H9 (cell line): ENCODE measurements around the gene GAL3ST3. TPM values are rescaled to one million over a fixed set of nuclear protein-coding genes. Genes with fewer than 3 reads are reported as not detected.

Source experiments
- DNase-seq: peaks from one replicate; pipeline ENCODE4 v3.0.0-alpha.2; 2017
- H2AFZ ChIP-seq: one replicate; pipeline ENCODE4 v1.6.1; 2013; ENCODE audit warnings: mild to moderate bottlenecking, low read length, control low read depth, moderate library complexity
- H2AK5ac ChIP-seq: 2 replicates; pipeline ENCODE4 v1.6.1; 2013; ENCODE audit warnings: low read length, control low read depth, mixed read lengths; ENCODE audit not compliant: insufficient read length
- H2BK120ac ChIP-seq: one replicate; pipeline ENCODE4 v1.6.1; 2013; ENCODE audit warnings: low read depth, mild to moderate bottlenecking, low read length, control low read depth, inconsistent platforms; ENCODE audit not compliant: poor library complexity, severe bottlenecking
- H2BK12ac ChIP-seq: 2 replicates; pipeline ENCODE4 v1.6.1; 2013; ENCODE audit warnings: low read length, control low read depth, mixed read lengths, low read depth; ENCODE audit not compliant: insufficient read length
- H2BK15ac ChIP-seq: 2 replicates; pipeline ENCODE4 v1.6.1; 2013; ENCODE audit warnings: low read depth, low read length, control low read depth
- H2BK20ac ChIP-seq: one replicate; pipeline ENCODE4 v1.6.1; 2013; ENCODE audit warnings: low read depth, mild to moderate bottlenecking, low read length, control low read depth, inconsistent platforms; ENCODE audit not compliant: poor library complexity, severe bottlenecking
- H2BK5ac ChIP-seq: 2 replicates; pipeline ENCODE4 v1.6.1; 2013; ENCODE audit warnings: low read length, control low read depth, mixed read lengths; ENCODE audit not compliant: insufficient read length
- H3K14ac ChIP-seq: 2 replicates; pipeline ENCODE4 v1.6.1; 2013; ENCODE audit warnings: low read length, control low read depth; ENCODE audit not compliant: insufficient read depth
- H3K18ac ChIP-seq: 2 replicates; pipeline ENCODE4 v1.6.1; 2013; ENCODE audit warnings: low read depth, mild to moderate bottlenecking, mixed read lengths, low read length, control low read depth; ENCODE audit not compliant: insufficient read length
- H3K23ac ChIP-seq: 2 replicates; pipeline ENCODE4 v1.6.1; 2013; ENCODE audit warnings: low read length, control low read depth, mixed read lengths, low read depth; ENCODE audit not compliant: insufficient read length
- H3K23me2 ChIP-seq: 2 replicates; pipeline ENCODE4 v1.6.1; 2013; ENCODE audit warnings: low read depth, mild to moderate bottlenecking, mixed read lengths, low read length, control low read depth; ENCODE audit not compliant: insufficient read length, poor library complexity, severe bottlenecking
- H3K27ac ChIP-seq: 2 replicates; pipeline ENCODE4 v1.5.1; 2013; ENCODE audit warnings: low read length, control low read depth, mixed read lengths, low read depth; ENCODE audit not compliant: insufficient read length
- H3K27me3 ChIP-seq: 2 replicates; pipeline ENCODE4 v1.6.1; 2013; ENCODE audit warnings: low read length, control low read depth, inconsistent platforms; ENCODE audit not compliant: insufficient read depth
- H3K4ac ChIP-seq: 2 replicates; pipeline ENCODE4 v1.6.1; 2013; ENCODE audit warnings: low read depth, mild to moderate bottlenecking, control low read depth, inconsistent platforms, low read length, moderate library complexity
- H3K4me1 ChIP-seq: 2 replicates; pipeline ENCODE4 v1.6.1; 2013; ENCODE audit warnings: low read length, control low read depth, inconsistent platforms; ENCODE audit not compliant: insufficient read depth
- H3K4me2 ChIP-seq: 2 replicates; pipeline ENCODE4 v1.6.1; 2013; ENCODE audit warnings: low read length, control low read depth, mixed read lengths; ENCODE audit not compliant: insufficient read length, insufficient read depth
- H3K56ac ChIP-seq: 2 replicates; pipeline ENCODE4 v1.6.1; 2013; ENCODE audit warnings: low read depth, mild to moderate bottlenecking, mixed read lengths, low read length, control low read depth; ENCODE audit not compliant: insufficient read length
- H3K79me1 ChIP-seq: 2 replicates; pipeline ENCODE4 v1.6.1; 2013; ENCODE audit warnings: low read depth, mild to moderate bottlenecking, moderate library complexity, low read length, control low read depth, inconsistent platforms; ENCODE audit not compliant: insufficient read depth, poor library complexity, severe bottlenecking
- H3K79me2 ChIP-seq: 2 replicates; pipeline ENCODE4 v1.6.1; 2013; ENCODE audit warnings: low read length, control low read depth, inconsistent platforms; ENCODE audit not compliant: insufficient read depth
- H3K9ac ChIP-seq: 2 replicates; pipeline ENCODE4 v1.6.1; 2013; ENCODE audit warnings: low read length, control low read depth, mixed read lengths; ENCODE audit not compliant: insufficient read length; ENCODE audit errors: extremely low read depth
- H3K9me3 ChIP-seq: one replicate; pipeline ENCODE4 v1.6.1; 2013; ENCODE audit warnings: low read depth, low read length, inconsistent platforms; ENCODE audit not compliant: control insufficient read depth
- H3T11ph ChIP-seq: one replicate; pipeline ENCODE4 v1.6.1; 2013; ENCODE audit warnings: mild to moderate bottlenecking, low read length, control low read depth, inconsistent platforms
- H4K20me1 ChIP-seq: one replicate; pipeline ENCODE4 v1.6.1; 2013; ENCODE audit not compliant: control insufficient read depth, insufficient read length, insufficient read depth
- H4K5ac ChIP-seq: 2 replicates; pipeline ENCODE4 v1.6.1; 2013; ENCODE audit warnings: low read depth, mild to moderate bottlenecking, mixed read lengths, low read length, control low read depth; ENCODE audit not compliant: insufficient read length
- H4K8ac ChIP-seq: replicated peaks from 2 replicates; pipeline ENCODE4 v1.6.1; 2013; ENCODE audit warnings: low read length, control low read depth, mixed read lengths, low read depth; ENCODE audit not compliant: insufficient read length
- H4K91ac ChIP-seq: 2 replicates; pipeline ENCODE4 v1.6.1; 2013; ENCODE audit warnings: low read depth, mild to moderate bottlenecking, moderate library complexity, mixed read lengths, low read length, control low read depth; ENCODE audit not compliant: insufficient read length
- H3K27ac Mint-ChIP-seq, 3 experiments: 2 replicates in 2 of 3; 3 replicates in 1 of 3; pipeline ENCODE4 v1.8.0; 2020 to 2021; ENCODE audit warnings: mixed read lengths in 3 of 3, mild to moderate bottlenecking in 1 of 3, moderate library complexity in 1 of 3
- H3K27me3 Mint-ChIP-seq: 2 replicates; pipeline ENCODE4 v1.8.0; 2021; ENCODE audit warnings: low read depth, mild to moderate bottlenecking, moderate library complexity, mixed read lengths
- H3K36me3 Mint-ChIP-seq, 3 experiments: 2 replicates in 2 of 3; 3 replicates in 1 of 3; pipeline ENCODE4 v1.8.0; 2020 to 2021; ENCODE audit warnings: low read depth in 3 of 3, mixed read lengths in 3 of 3; ENCODE audit not compliant: insufficient read depth in 1 of 3
- H3K4me1 Mint-ChIP-seq, 2 experiments: 2 replicates each; pipeline ENCODE4 v1.8.0; 2020; ENCODE audit warnings: mixed read lengths in 2 of 2
- H3K4me3 Mint-ChIP-seq, 2 experiments: 2 replicates in 1 of 2; 3 replicates in 1 of 2; pipeline ENCODE4 v1.8.0; 2020 to 2021; ENCODE audit warnings: mild to moderate bottlenecking in 2 of 2, mixed read lengths in 2 of 2, moderate library complexity in 1 of 2
- H3K9me3 Mint-ChIP-seq, 2 experiments: 2 replicates in 1 of 2; 3 replicates in 1 of 2; pipeline ENCODE4 v1.8.0; 2020; ENCODE audit warnings: mild to moderate bottlenecking in 2 of 2, mixed read lengths in 2 of 2, moderate library complexity in 1 of 2
- CTCF ChIP-seq: fragments of 200-600 bp; sonication (generic); conservative IDR thresholded peaks from 3 replicates; pipeline ENCODE4 v1.8.0; 2021; ENCODE audit warnings: antibody characterized with exemption, mild to moderate bottlenecking
- WGBS: extraction: QIAGEN DNeasy Blood & Tissue Kit; methylation state at CpG from one replicate; pipeline ENCODE4 v1.1.7; 2013; ENCODE audit warnings: missing lambda C conversion rate, low lambda C conversion rate, mixed read lengths; ENCODE audit not compliant: insufficient read length; ENCODE audit errors: extremely low coverage; 5-methylcytosine and 5-hydroxymethylcytosine counted together
- total RNA-seq: library from RNA; stranded (reverse); gene quantifications from 2 replicates; pipeline ENCODE4 v1.2.1, GENCODE V29; 2021

GAL3ST3 gene
- total RNA-seq, 1 experiment from 2014 or later = 17.2 TPM

- Histone ChIP-seq H3K79me2 (peaks cover 2% of the 10 kb centered on the region; the same call in 1 of the 2 replicates), H3K27me3 (no peaks in the 10 kb centered on the region), H3K79me1 (no peaks in the 10 kb centered on the region), H2BK15ac (no peak overlapping the region), H3K9ac (no peak overlapping the region), H2BK5ac (no peak overlapping the region), H3T11ph (no peak overlapping the region), H4K8ac (no peak overlapping the region), H3K56ac (no peak overlapping the region), H3K23me2 (peaks cover 4% of the 10 kb centered on the region), H2AK5ac (no peak overlapping the region), H3K4me2 (no peak overlapping the region), H4K20me1 (no peaks in the 10 kb centered on the region), H4K91ac (no peak overlapping the region), H3K18ac (no peak overlapping the region), H3K9me3 (no peaks in the 10 kb centered on the region), H3K14ac (no peak overlapping the region), H2BK120ac (no peak overlapping the region), H2BK20ac (no peak overlapping the region), H3K27ac (no peak overlapping the region), H2BK12ac (no peak overlapping the region), H2AFZ (no peak overlapping the region), H3K4ac (no peak overlapping the region), H3K4me1 (no peaks in the 10 kb centered on the region), H3K23ac (no peak overlapping the region), H4K5ac (no peak overlapping the region)
- peaks cover 9 to 17% of the 10 kb centered on the region in 2 experiments for H3K4me1 Mint-ChIP-seq
- no peak overlapping the region for H3K4me3 Mint-ChIP-seq
- no peaks in the 10 kb centered on the region for H3K27me3 Mint-ChIP-seq
- H3K36me3 Mint-ChIP-seq = peaks cover 5 to 20% (median 10%) of the 10 kb centered on the region in 3 experiments; a peak in 6 of 7 replicates
- WGBS = no CpG with 5 or more reads among the region's 4 CpGs
- no peak overlapping the region for H3K27ac Mint-ChIP-seq
- no peak for DNase-seq
- TF ChIP-seq CTCF = no peak
- H3K9me3 Mint-ChIP-seq = no peaks in the 10 kb centered on the region; a peak in 1 of 5 replicates
These were observed 26.3 kb upstream of the GAL3ST3 start for GRCh38 chr11:66075273-66075672.
